GM10847 (cell line): Measurements from ENCODE around the gene CCDC12.

Experiments
- POLR2A ChIP-seq: IDR thresholded peaks from 2 replicates; pipeline ENCODE4 v1.6.1; 2011; ENCODE audit not compliant: insufficient read length; ENCODE audit errors: extremely low read depth

CCDC12 gene

GRCh38 chr3:46922871-46923558, 53.5 kb downstream of the CCDC12 start:
- no peak for TF ChIP-seq POLR2A

GRCh38 chr3:46922426-46922825, 54.1 kb downstream of the CCDC12 start:
- TF ChIP-seq POLR2A = no peak

- no peak for TF ChIP-seq POLR2A
Observed at GRCh38 chr3:46921871-46922271, 54.7 kb downstream of the CCDC12 start.

GRCh38 chr3:46921041-46921440, 55.5 kb downstream of the CCDC12 start:
- TF ChIP-seq POLR2A = no peak

GRCh38 chr3:46918634-46919033, 57.9 kb downstream of the CCDC12 start:
- TF ChIP-seq POLR2A = no peak

- TF ChIP-seq POLR2A = no peak
Observed at GRCh38 chr3:46918202-46918601, 58.3 kb downstream of the CCDC12 start.

GRCh38 chr3:46917257-46917656, 59.3 kb downstream of the CCDC12 start:
- no peak for TF ChIP-seq POLR2A

- TF ChIP-seq POLR2A = no peak
Observed at GRCh38 chr3:46916799-46917198, 59.7 kb downstream of the CCDC12 start.

- TF ChIP-seq POLR2A = no peak
Observed at GRCh38 chr3:46916278-46916677, 60.3 kb downstream of the CCDC12 start.

- no peak for TF ChIP-seq POLR2A
Observed at GRCh38 chr3:46915297-46915822, 61.2 kb downstream of the CCDC12 start.

- TF ChIP-seq POLR2A = no peak
Observed at GRCh38 chr3:46914849-46915248, 61.7 kb downstream of the CCDC12 start.

- no peak for TF ChIP-seq POLR2A
Observed at GRCh38 chr3:46913644-46914043, 62.9 kb downstream of the CCDC12 start.

- no peak for TF ChIP-seq POLR2A
Observed at GRCh38 chr3:46912986-46913385, 63.6 kb downstream of the CCDC12 start.

GRCh38 chr3:46910166-46910760, 66.3 kb downstream of the CCDC12 start:
- TF ChIP-seq POLR2A = no peak

- TF ChIP-seq POLR2A = no peak
Observed at GRCh38 chr3:46909535-46910161, 66.9 kb downstream of the CCDC12 start.

- no peak for TF ChIP-seq POLR2A
Observed at GRCh38 chr3:46908986-46909534, 67.5 kb downstream of the CCDC12 start.

- no peak for TF ChIP-seq POLR2A
Observed at GRCh38 chr3:46908294-46908985, 68.1 kb downstream of the CCDC12 start.
